AG04449 (cell line): ENCODE results near the gene EVX1.

ENCODE experiments used
- CTCF ChIA-PET: fragments of 350-600 bp; formaldehyde crosslinking; extraction: SDS; loops from one replicate; lab custom pipeline; 2021; ENCODE audit warnings: antibody characterized with exemption; lab: Yijun Ruan, JAX
- POLR2A ChIA-PET: fragments of 400-600, 350-600 bp; formaldehyde crosslinking; extraction: SDS; loops from one replicate; lab custom pipeline; 2020; ENCODE audit warnings: antibody characterized with exemption, inconsistent platforms; lab: Yijun Ruan, JAX
- DNase-seq: peaks from one replicate; pipeline ENCODE4 v3.0.0-alpha.2; 2010; ENCODE audit warnings: low read depth, low spot score
- H3K4me3 ChIP-seq: 2 replicates; pipeline ENCODE4 v1.5.1; 2011; ENCODE audit warnings: low read depth, mild to moderate bottlenecking, control low read depth, low read length
- CTCF ChIP-seq: IDR thresholded peaks from one replicate; pipeline ENCODE4 v1.5.1; 2011; ENCODE audit warnings: mild to moderate bottlenecking, moderate library complexity, low read length, control low read depth, inconsistent platforms; ENCODE audit not compliant: insufficient read depth; ENCODE audit errors: missing control alignments

EVX1 gene

GRCh38 chr7:27247000-27247399, 4.4 kb downstream of the EVX1 start:
- ChIA-PET CTCF (no interaction called here), POLR2A (no interaction called here)
- TF ChIP-seq CTCF: no peak
- H3K4me3 ChIP-seq: no peak overlapping the region
- no peak for DNase-seq

GRCh38 chr7:27247452-27248426, 5.1 kb downstream of the EVX1 start:
- TF ChIP-seq CTCF: no peak
- CTCF ChIA-PET: interaction anchor here (0.6 kb wide), 1 partner anchor 199 kb away, joined by 3 read pairs; no protein-coding TSS in a partner anchor

GRCh38 chr7:27248427-27248806, 5.8 kb downstream of the EVX1 start:
- POLR2A ChIA-PET: no interaction called here

More at GRCh38 chr7:27247452-27248426, 5.1 kb downstream of the EVX1 start:
- no peak for DNase-seq
- H3K4me3 ChIP-seq: no peak overlapping the region
- POLR2A ChIA-PET: no interaction called here

GRCh38 chr7:27248911-27249723, 6.5 kb downstream of the EVX1 start:
- DNase-seq: no peak
- CTCF ChIA-PET: no interaction called here
- no peak overlapping the region for H3K4me3 ChIP-seq
- no peak for TF ChIP-seq CTCF
- POLR2A ChIA-PET: no interaction called here

More at GRCh38 chr7:27248427-27248806, 5.8 kb downstream of the EVX1 start:
- H3K4me3 ChIP-seq: no peak overlapping the region
- no peak for TF ChIP-seq CTCF
- DNase-seq: no peak
- CTCF ChIA-PET: no interaction called here

- no peak for TF ChIP-seq CTCF
- no peak overlapping the region for H3K4me3 ChIP-seq
- CTCF ChIA-PET: no interaction called here
Observed at GRCh38 chr7:27249724-27250556, 7.3 kb downstream of the EVX1 start.

More at GRCh38 chr7:27249724-27250556, 7.3 kb downstream of the EVX1 start:
- no peak for DNase-seq
- POLR2A ChIA-PET: no interaction called here
